OCI-LY1 (cell line): ENCODE data around the gene SLAIN2.

Source experiments
- H2AFZ ChIP-seq: fragments of 200-600 bp; sonication (generic), shearing (Covaris generic); 2 replicates; pipeline ENCODE4 v1.6.0; 2014; ENCODE audit warnings: antibody characterized with exemption, mild to moderate bottlenecking, low read length
- H3F3A ChIP-seq: fragments of 200-600 bp; sonication (generic), shearing (Covaris generic); 2 replicates; pipeline ENCODE4 v1.6.0; 2014; ENCODE audit warnings: mild to moderate bottlenecking, antibody characterized with exemption, low read length, moderate library complexity; ENCODE audit not compliant: insufficient read depth
- H3K27ac ChIP-seq: fragments of 200-600 bp; sonication (generic); 2 replicates; pipeline ENCODE4 v1.5.1; 2014; ENCODE audit warnings: low read length, mixed run types, mild to moderate bottlenecking, low read depth; ENCODE audit not compliant: poor library complexity, severe bottlenecking
- H3K27me3 ChIP-seq: fragments of 200-600 bp; sonication (generic); 2 replicates; pipeline ENCODE4 v1.6.0; 2014; ENCODE audit warnings: antibody characterized with exemption, mild to moderate bottlenecking, low read length, moderate library complexity; ENCODE audit not compliant: insufficient read depth
- H3K36me3 ChIP-seq: fragments of 200-600 bp; sonication (generic); 2 replicates; pipeline ENCODE4 v1.6.1; 2014; ENCODE audit warnings: mild to moderate bottlenecking, antibody characterized with exemption, low read length, moderate library complexity, mixed read lengths; ENCODE audit not compliant: insufficient read depth
- H3K4me1 ChIP-seq: fragments of 200-600 bp; sonication (generic); 2 replicates; pipeline ENCODE4 v1.5.1; 2014; ENCODE audit warnings: mild to moderate bottlenecking, low read length, moderate library complexity; ENCODE audit not compliant: insufficient read depth, severe bottlenecking
- H3K4me2 ChIP-seq: fragments of 200-600 bp; sonication (generic), shearing (Covaris generic); 2 replicates; pipeline ENCODE4 v1.6.1; 2014; ENCODE audit warnings: low read length
- H3K4me3 ChIP-seq: fragments of 200-600 bp; sonication (generic); 2 replicates; pipeline ENCODE4 v1.5.1; 2014; ENCODE audit warnings: low read length, low read depth, mild to moderate bottlenecking, mixed read lengths; ENCODE audit not compliant: poor library complexity, severe bottlenecking
- H3K79me2 ChIP-seq: fragments of 200-600 bp; shearing (Covaris generic); 2 replicates; pipeline ENCODE4 v1.6.1; 2016; ENCODE audit warnings: mixed run types, low read length, mixed read lengths; ENCODE audit not compliant: insufficient read depth
- H3K9ac ChIP-seq: fragments of 200-600 bp; sonication (generic), shearing (Covaris generic); 2 replicates; pipeline ENCODE4 v1.6.1; 2014; ENCODE audit warnings: mild to moderate bottlenecking, low read length, mixed read lengths
- H3K9me2 ChIP-seq: fragments of 200-600 bp; sonication (generic), shearing (Covaris generic); 2 replicates; pipeline ENCODE4 v1.6.1; 2014; ENCODE audit warnings: low read depth, mild to moderate bottlenecking, low read length, mixed read lengths
- H3K9me3 ChIP-seq: fragments of 200-600 bp; shearing (Covaris generic); 2 replicates; pipeline ENCODE4 v1.6.1; 2014; ENCODE audit warnings: low read length, mixed read lengths
- H4K20me1 ChIP-seq: fragments of 200-600 bp; sonication (generic), shearing (Covaris generic); 2 replicates; pipeline ENCODE4 v1.6.0; 2016; ENCODE audit warnings: mild to moderate bottlenecking, low read length; ENCODE audit not compliant: insufficient read depth
- EZH2 ChIP-seq: fragments of 200-600 bp; sonication (generic), shearing (Covaris generic); IDR thresholded peaks from 2 replicates; pipeline ENCODE4 v1.8.0; 2017; ENCODE audit warnings: borderline replicate concordance, mixed run types, mild to moderate bottlenecking, antibody characterized with exemption, low read length, moderate library complexity, mixed read lengths
- TF ChIP-seq, protein P1 (sequence below): fragments of 200-600 bp; sonication (generic), shearing (Covaris generic); IDR thresholded peaks from 2 replicates; pipeline ENCODE4 v1.5.1; 2017; ENCODE audit warnings: mild to moderate bottlenecking, antibody characterized with exemption, low read length, moderate library complexity, mixed read lengths

The SLAIN2 gene

DNA sequence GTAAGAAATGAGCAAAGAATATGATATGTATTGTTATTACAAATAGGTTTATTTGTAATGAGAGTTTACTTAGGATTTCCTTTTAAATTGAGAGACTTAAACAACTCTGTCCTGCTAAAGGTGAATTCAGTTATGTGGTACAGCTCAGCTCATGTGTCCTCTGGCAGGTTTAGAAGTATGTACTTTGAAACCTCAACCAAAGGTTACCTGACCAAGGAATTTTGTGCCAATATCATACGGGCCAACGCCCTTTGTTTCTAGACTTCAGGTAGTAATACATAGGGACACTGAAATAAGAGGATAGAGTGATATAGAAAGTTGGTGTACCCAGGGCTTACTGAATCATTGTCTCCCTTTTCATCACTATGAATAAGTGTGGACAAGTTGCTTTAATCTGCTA, 25.7 kb downstream of the SLAIN2 start:
- no peak overlapping the region for H3K4me3 ChIP-seq
- no peaks in the 10 kb centered on the region for H3K9me2 ChIP-seq
- no peak overlapping the region for H3K9ac ChIP-seq
- H3K4me2 ChIP-seq = no peak overlapping the region
- no peaks in the 10 kb centered on the region for H3K27me3 ChIP-seq
- H3K9me3 ChIP-seq = no peaks in the 10 kb centered on the region
- TF ChIP-seq, protein P1, sequence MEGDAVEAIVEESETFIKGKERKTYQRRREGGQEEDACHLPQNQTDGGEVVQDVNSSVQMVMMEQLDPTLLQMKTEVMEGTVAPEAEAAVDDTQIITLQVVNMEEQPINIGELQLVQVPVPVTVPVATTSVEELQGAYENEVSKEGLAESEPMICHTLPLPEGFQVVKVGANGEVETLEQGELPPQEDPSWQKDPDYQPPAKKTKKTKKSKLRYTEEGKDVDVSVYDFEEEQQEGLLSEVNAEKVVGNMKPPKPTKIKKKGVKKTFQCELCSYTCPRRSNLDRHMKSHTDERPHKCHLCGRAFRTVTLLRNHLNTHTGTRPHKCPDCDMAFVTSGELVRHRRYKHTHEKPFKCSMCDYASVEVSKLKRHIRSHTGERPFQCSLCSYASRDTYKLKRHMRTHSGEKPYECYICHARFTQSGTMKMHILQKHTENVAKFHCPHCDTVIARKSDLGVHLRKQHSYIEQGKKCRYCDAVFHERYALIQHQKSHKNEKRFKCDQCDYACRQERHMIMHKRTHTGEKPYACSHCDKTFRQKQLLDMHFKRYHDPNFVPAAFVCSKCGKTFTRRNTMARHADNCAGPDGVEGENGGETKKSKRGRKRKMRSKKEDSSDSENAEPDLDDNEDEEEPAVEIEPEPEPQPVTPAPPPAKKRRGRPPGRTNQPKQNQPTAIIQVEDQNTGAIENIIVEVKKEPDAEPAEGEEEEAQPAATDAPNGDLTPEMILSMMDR = no peak
- no peak for TF ChIP-seq EZH2
- H3K79me2 ChIP-seq = peaks cover 16% of the 10 kb centered on the region
- no peak overlapping the region for H2AFZ ChIP-seq
- no peaks in the 10 kb centered on the region for H3K4me1 ChIP-seq
- H3K36me3 ChIP-seq = no peaks in the 10 kb centered on the region
- no peaks in the 10 kb centered on the region for H3F3A ChIP-seq
- H4K20me1 ChIP-seq = no peaks in the 10 kb centered on the region
- no peak overlapping the region for H3K27ac ChIP-seq

DNA sequence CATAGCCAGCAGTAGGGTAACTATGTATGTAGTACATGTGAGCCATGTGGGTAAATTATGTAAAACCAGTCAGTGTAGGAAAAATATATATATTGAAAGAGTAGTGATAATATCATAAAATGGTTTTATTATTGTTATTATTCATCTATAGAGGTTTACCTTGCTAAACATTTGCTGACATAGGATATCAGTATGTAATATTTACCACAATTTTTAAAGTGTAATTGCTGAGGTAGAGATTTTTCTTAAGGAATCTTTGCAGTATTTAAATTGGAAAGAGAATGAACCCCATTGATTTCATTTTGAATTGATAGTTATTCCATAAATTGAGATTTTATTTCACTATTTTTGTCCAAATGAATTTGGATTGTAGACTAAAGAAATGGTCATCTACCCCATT, 27.1 kb downstream of the SLAIN2 start:
- H3F3A ChIP-seq = no peaks in the 10 kb centered on the region
- no peak overlapping the region for H2AFZ ChIP-seq
- H3K4me2 ChIP-seq = no peak overlapping the region
- H3K9me3 ChIP-seq = no peaks in the 10 kb centered on the region
- no peak overlapping the region for H3K9ac ChIP-seq
- H3K27ac ChIP-seq = no peak overlapping the region
- H3K9me2 ChIP-seq = no peaks in the 10 kb centered on the region
- TF ChIP-seq, protein P1 = no peak
- no peak for TF ChIP-seq EZH2
- H3K4me3 ChIP-seq = no peak overlapping the region
- H3K27me3 ChIP-seq = no peaks in the 10 kb centered on the region
- no peaks in the 10 kb centered on the region for H3K36me3 ChIP-seq
- peaks cover 14% of the 10 kb centered on the region for H3K79me2 ChIP-seq
- H3K4me1 ChIP-seq = no peaks in the 10 kb centered on the region
- no peaks in the 10 kb centered on the region for H4K20me1 ChIP-seq

DNA sequence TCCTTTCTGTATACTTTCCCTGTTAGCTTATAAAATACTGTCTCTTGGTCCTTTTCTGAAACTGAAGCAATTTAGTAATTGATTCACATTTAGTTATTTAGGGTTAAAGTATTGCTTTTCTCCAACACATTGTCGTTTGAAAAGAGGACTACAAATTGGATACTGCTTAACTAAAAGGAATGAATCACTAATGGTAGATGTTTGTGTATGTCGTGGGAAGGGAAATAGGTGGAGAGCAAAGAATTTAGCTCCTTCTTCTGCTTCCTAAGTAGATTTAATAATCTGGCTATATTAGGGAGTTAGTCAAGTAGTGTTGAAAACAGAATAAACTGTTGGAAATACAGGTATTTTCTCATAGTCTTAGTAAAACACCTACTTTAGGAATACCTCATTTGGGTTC, 27.9 kb downstream of the SLAIN2 start:
- no peak for TF ChIP-seq EZH2
- TF ChIP-seq, protein P1 = no peak

More for the DNA sequence above, 27.9 kb downstream of the SLAIN2 start:
- Histone ChIP-seq H2AFZ (no peak overlapping the region), H3K27me3 (no peaks in the 10 kb centered on the region), H3K4me3 (no peak overlapping the region), H3K4me2 (no peak overlapping the region), H3K27ac (no peak overlapping the region), H3F3A (no peaks in the 10 kb centered on the region), H3K9me3 (no peaks in the 10 kb centered on the region), H3K9ac (no peak overlapping the region), H3K79me2 (peaks cover 14% of the 10 kb centered on the region), H3K9me2 (no peaks in the 10 kb centered on the region), H4K20me1 (no peaks in the 10 kb centered on the region), H3K4me1 (no peaks in the 10 kb centered on the region), H3K36me3 (no peaks in the 10 kb centered on the region)
